ENCODE measurements around the gene MRPL53. TPM values are rescaled to one million over a fixed set of nuclear protein-coding genes. Genes with fewer than 3 reads are reported as not detected.

The MRPL53 gene
- total RNA-seq, 1 donor from 2014 or later: 37.7 TPM

DNA sequence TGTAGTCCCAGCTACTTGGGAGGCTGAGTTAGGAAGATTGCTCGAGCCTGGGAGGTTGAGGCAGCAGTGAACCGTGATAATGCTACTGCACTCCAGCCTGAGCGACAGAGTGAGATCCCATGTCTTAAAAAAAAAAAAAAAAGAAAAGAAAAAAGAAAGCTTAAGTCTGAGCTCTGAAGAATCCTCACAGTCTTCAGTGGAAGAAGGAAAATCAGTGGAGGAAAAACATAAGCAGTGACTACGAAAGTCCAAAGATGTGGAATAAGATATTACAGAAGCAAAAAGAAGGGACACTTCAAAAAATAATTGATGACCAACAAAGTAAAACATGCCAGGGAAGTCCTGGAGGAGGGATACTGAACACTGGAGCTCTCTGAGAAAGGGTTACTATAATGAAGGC is 37.8 kb upstream of the MRPL53 start:
- Histone ChIP-seq H3K4me3 (no peak overlapping the region), H3K27me3 (peaks cover 26% of the 10 kb centered on the region), H3K9me3 (no peaks in the 10 kb centered on the region), H3K27ac (no peak overlapping the region), H3K4me1 (peaks cover 8 to 27% of the 10 kb centered on the region in 2 donors), H3K36me3 (peaks cover 2 to 8% of the 10 kb centered on the region in 2 donors)
- no peak for DNase-seq (ENCODE audit: low spot score in 2 of 2)
- intact Hi-C loops (cut with DNase I): no loop called here
- TF ChIP-seq, protein P1, sequence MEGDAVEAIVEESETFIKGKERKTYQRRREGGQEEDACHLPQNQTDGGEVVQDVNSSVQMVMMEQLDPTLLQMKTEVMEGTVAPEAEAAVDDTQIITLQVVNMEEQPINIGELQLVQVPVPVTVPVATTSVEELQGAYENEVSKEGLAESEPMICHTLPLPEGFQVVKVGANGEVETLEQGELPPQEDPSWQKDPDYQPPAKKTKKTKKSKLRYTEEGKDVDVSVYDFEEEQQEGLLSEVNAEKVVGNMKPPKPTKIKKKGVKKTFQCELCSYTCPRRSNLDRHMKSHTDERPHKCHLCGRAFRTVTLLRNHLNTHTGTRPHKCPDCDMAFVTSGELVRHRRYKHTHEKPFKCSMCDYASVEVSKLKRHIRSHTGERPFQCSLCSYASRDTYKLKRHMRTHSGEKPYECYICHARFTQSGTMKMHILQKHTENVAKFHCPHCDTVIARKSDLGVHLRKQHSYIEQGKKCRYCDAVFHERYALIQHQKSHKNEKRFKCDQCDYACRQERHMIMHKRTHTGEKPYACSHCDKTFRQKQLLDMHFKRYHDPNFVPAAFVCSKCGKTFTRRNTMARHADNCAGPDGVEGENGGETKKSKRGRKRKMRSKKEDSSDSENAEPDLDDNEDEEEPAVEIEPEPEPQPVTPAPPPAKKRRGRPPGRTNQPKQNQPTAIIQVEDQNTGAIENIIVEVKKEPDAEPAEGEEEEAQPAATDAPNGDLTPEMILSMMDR (IDR thresholded peaks at IDR 0.05): no peak

- Histone ChIP-seq H3K27ac (peak overlapping the region; percentile 99), H3K4me1 (peaks cover 3 to 24% of the 10 kb centered on the region in 2 donors), H3K4me3 (peak overlapping the region; percentile 76 to 78), H3K27me3 (peaks cover 3% of the 10 kb centered on the region), H3K36me3 (peaks cover 7 to 14% of the 10 kb centered on the region in 2 donors), H3K9me3 (no peaks in the 10 kb centered on the region)
- TF ChIP-seq, protein P1 (IDR thresholded peaks at IDR 0.05): no peak
- no peak for DNase-seq (ENCODE audit: low spot score in 2 of 2)
- intact Hi-C loops (cut with DNase I): loop anchor here (1.0 to 5.0 kb wide), 7 partner anchors 21 to 329 kb away; partner anchors contain the start of genes AUP1, DOK1, HTRA2 and INO80B
Observed at GRCh38 chr2:74507926-74508520, 35.5 kb upstream of the MRPL53 start.

- Histone ChIP-seq H3K27me3 (no peaks in the 10 kb centered on the region), H3K4me1 (peaks cover 3 to 24% of the 10 kb centered on the region in 2 donors), H3K4me3 (peak within 1 kb of the TSS; percentile 76 to 78), H3K27ac (peak within 1 kb of the TSS; percentile 99), H3K9me3 (no peaks in the 10 kb centered on the region), H3K36me3 (peaks cover 7 to 14% of the 10 kb centered on the region in 2 donors)
- intact Hi-C loops (cut with DNase I): loop anchor here (1.0 to 5.0 kb wide), 7 partner anchors 22 to 330 kb away; partner anchors contain the start of genes AUP1, DOK1, HTRA2 and INO80B
- peak; percentile 97 to 99 for DNase-seq (ENCODE audit: low spot score in 2 of 2)
- TF ChIP-seq, protein P1 (IDR thresholded peaks at IDR 0.05): peak in 2 of 3 experiments; percentile 19 to 27
Observed at GRCh38 chr2:74507145-74507925, 34.9 kb upstream of the MRPL53 start, which contains the start of gene PCGF1. Gene PCGF1 (minus strand): TSS chr2:74507695. CDS start chr2:74507668, 27 bp downstream.

GRCh38 chr2:74505448-74506246 is 33.2 kb upstream of the MRPL53 start:
- H3K4me1 ChIP-seq: peaks cover 3 to 24% of the 10 kb centered on the region in 2 donors
- no peak overlapping the region for H3K4me3 ChIP-seq

More at GRCh38 chr2:74505448-74506246, 33.2 kb upstream of the MRPL53 start:
- H3K27me3 ChIP-seq: no peaks in the 10 kb centered on the region
- peaks cover 7 to 14% of the 10 kb centered on the region in 2 donors for H3K36me3 ChIP-seq
- intact Hi-C loops (cut with DNase I): loop anchor here (2.0 to 5.0 kb wide), 2 partner anchors 51 to 332 kb away; partner anchors contain the start of gene INO80B
- H3K27ac ChIP-seq: no peak overlapping the region
- no peaks in the 10 kb centered on the region for H3K9me3 ChIP-seq
- DNase-seq (ENCODE audit: low spot score in 2 of 2): no peak
- TF ChIP-seq, protein P1 (IDR thresholded peaks at IDR 0.05): no peak

Measured in ascending aorta (tissue), 2 donors.